Lung (tissue), 12 donors: Measurements from ENCODE around the gene PROC. TPM values are rescaled to one million over a fixed set of nuclear protein-coding genes. Genes with fewer than 3 reads are reported as not detected.

ENCODE experiments used
- ATAC-seq: fragments of 200-7000 bp; cut with Tn5 transposase; one replicate; pipeline ENCODE4 v1.9.1; 2020; ENCODE audit warnings: moderate number of reproducible peaks; ENCODE audit not compliant: insufficient read depth, low FRiP score
- DNase-seq, 3 donors: peaks; one replicate each; pipeline ENCODE4 v3.0.0-alpha.2; 2013 to 2017
- H3K27ac ChIP-seq, 2 donors: one replicate each; pipeline ENCODE4 v1.5.1; 2013; ENCODE audit warnings: mild to moderate bottlenecking in 2 of 2, moderate library complexity in 2 of 2, control low read depth in 1 of 2, inconsistent platforms in 1 of 2, low read depth in 1 of 2, low read length in 1 of 2
- H3K27me3 ChIP-seq, 3 donors: one replicate each; pipeline ENCODE4 v1.5.1; 2013; ENCODE audit warnings: low read length in 2 of 3; ENCODE audit not compliant: control insufficient read depth in 3 of 3, insufficient read depth in 3 of 3
- H3K36me3 ChIP-seq, 4 donors: one replicate each; pipeline ENCODE4 v1.5.1; 2013; ENCODE audit warnings: low read length in 4 of 4, mild to moderate bottlenecking in 1 of 4, moderate library complexity in 1 of 4; ENCODE audit not compliant: control insufficient read depth in 4 of 4, insufficient read depth in 4 of 4
- H3K4me1 ChIP-seq, 5 donors: one replicate each; pipeline ENCODE4 v1.5.1; 2013; ENCODE audit warnings: low read length in 5 of 5, mild to moderate bottlenecking in 2 of 5, moderate library complexity in 1 of 5; ENCODE audit not compliant: control insufficient read depth in 5 of 5, insufficient read depth in 5 of 5
- H3K4me3 ChIP-seq: one replicate; pipeline ENCODE4 v1.5.1; 2013; ENCODE audit warnings: mild to moderate bottlenecking, control low read depth, moderate library complexity
- H3K9ac ChIP-seq, 2 donors: one replicate each; pipeline ENCODE4 v1.5.1; 2013; ENCODE audit warnings: low read length in 2 of 2, control low read depth in 1 of 2; ENCODE audit not compliant: insufficient read depth in 1 of 2
- H3K9me3 ChIP-seq, 4 donors: one replicate each; pipeline ENCODE4 v1.5.1; 2013; ENCODE audit warnings: low read length in 3 of 4, mild to moderate bottlenecking in 1 of 4, moderate library complexity in 1 of 4; ENCODE audit not compliant: control insufficient read depth in 4 of 4, insufficient read depth in 3 of 4
- WGBS, 2 donors: extraction: QIAGEN DNeasy Blood & Tissue Kit; methylation state at CpG; one replicate each; pipeline ENCODE4 v1.1.7; 2013; 5-methylcytosine and 5-hydroxymethylcytosine counted together
- polyA plus RNA-seq, 2 donors: library from polyadenylated mRNA; stranded (reverse); fragments of 200-250 nt; gene quantifications; one replicate each; pipeline ENCODE4 v1.2.1, GENCODE V29; 2013
- total RNA-seq, 2 donors: library from RNA; depleted of rRNA in 1 of 2; stranded (reverse); fragments of >200 nt in 1 of 2; gene quantifications; one replicate each; pipeline ENCODE4 v1.2.1, GENCODE V29; 2014 to 2021
- TF ChIP-seq, protein P1 (sequence below): IDR thresholded peaks from 2 replicates; pipeline ENCODE4 v1.5.1; 2012; ENCODE audit warnings: mild to moderate bottlenecking; ENCODE audit errors: control extremely low read depth, extremely low read depth
- donor health status: control.
- donor health status: control.
- donor health status: Bipolar disorder and iron deficiency.
- donor health status: healthy.
- donor health status: DM: yes; HTN: yes; CAD: no.

The PROC gene
- total and polyA plus RNA-seq, 4 donors, result 0.10 to 0.37 (median 0.22) TPM; not detected in 1

DNA sequence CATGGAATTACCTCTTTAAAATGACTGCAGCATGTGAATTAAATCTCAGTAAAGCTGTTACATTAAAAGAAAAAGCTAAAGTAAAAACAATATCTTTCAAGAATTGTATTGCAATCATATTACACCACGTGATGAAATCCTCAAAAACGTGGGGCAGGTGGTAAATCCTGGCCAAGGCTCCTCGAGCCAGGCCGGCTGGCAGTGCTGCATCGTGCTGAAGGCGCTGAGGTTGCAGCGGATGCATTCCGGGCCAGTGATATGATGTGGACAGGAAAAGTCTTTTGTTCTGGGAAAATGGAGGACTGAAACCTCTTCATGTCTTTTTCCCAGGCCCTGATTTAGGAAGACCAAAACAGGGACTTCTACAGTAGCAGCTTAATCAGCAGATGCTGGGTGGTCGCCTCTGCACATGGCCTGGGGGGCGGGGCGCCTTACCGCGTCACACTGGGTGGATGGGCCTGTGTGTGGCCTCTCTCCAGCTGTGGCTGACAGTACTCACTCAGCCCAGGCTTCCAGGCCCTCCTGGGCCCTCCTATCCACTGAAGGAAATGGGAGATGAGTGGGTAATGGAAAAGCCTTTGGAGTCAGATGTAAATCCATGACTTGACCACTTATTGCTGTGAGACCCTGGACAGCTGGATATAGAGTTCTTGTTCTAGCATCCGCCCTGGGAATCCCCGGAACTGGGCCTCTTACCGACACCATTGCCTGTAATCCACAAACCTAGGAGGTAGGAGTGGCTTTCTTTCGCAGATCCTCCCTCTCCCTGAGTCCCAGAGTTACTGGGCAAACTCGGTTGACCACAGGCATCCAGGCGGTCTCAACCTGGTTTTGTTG, 45.1 kb downstream of the PROC start:
- TF ChIP-seq, protein P1, sequence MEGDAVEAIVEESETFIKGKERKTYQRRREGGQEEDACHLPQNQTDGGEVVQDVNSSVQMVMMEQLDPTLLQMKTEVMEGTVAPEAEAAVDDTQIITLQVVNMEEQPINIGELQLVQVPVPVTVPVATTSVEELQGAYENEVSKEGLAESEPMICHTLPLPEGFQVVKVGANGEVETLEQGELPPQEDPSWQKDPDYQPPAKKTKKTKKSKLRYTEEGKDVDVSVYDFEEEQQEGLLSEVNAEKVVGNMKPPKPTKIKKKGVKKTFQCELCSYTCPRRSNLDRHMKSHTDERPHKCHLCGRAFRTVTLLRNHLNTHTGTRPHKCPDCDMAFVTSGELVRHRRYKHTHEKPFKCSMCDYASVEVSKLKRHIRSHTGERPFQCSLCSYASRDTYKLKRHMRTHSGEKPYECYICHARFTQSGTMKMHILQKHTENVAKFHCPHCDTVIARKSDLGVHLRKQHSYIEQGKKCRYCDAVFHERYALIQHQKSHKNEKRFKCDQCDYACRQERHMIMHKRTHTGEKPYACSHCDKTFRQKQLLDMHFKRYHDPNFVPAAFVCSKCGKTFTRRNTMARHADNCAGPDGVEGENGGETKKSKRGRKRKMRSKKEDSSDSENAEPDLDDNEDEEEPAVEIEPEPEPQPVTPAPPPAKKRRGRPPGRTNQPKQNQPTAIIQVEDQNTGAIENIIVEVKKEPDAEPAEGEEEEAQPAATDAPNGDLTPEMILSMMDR, result no peak
- no peaks in the 10 kb centered on the region for H3K9me3 ChIP-seq
- H3K27ac ChIP-seq, result no peak overlapping the region
- H3K36me3 ChIP-seq, result peaks cover 0 to 5% (median 0%) of the 10 kb centered on the region in 4 donors
- H3K4me1 ChIP-seq, result peaks cover 0 to 6% (median 0%) of the 10 kb centered on the region in 5 donors
- H3K27me3 ChIP-seq, result no peaks in the 10 kb centered on the region
- ATAC-seq (no peak), DNase-seq (peak; percentile 66 to 79 (median 66))
- H3K9ac ChIP-seq, result no peak overlapping the region
- 86% methylated on average over 19 of the region's 19 CpGs for WGBS, 2 donors
- H3K4me3 ChIP-seq, result no peak overlapping the region

DNA sequence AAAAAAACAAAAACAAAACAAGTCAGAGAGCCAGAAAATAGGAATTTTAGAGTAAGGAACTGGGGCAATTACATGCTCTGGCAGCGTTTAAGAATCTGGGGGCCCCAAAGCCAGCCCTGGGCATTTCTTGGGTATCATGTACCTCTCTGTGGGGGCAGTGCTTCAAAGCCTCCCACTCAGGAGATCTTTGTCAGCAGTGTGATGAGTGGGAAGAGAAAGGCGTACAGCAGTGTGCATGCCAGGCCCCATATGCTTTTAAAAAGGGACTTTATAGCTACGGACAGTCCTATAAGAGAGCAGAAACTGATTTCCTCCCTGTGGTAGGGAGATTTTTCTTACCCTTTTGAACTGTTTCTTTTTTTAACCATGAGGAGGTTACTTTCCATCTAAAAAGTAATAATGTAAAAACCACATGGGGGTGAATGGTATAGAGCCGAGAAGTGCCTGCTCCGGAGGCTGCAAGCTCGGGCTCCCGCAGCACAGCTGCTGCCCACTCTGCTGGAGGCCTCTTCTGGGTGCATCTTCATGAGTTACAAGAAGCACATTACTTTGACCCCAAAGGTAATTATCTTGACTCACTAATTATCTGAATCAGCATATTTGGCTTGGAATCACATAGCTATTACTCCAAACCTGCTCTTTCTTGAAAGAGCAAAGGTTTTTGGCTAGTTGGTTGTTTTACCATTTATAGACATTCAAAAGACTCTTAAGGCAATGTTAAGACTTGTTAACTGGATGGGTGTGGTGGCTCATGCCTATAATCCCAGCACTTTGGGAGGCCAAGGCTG, 46.4 kb downstream of the PROC start:
- peaks cover 0 to 6% (median 0%) of the 10 kb centered on the region in 5 donors for H3K4me1 ChIP-seq
- no peak for DNase-seq
- no peak overlapping the region for H3K27ac ChIP-seq
- H3K9me3 ChIP-seq, result peaks cover 0 to 2% (median 0%) of the 10 kb centered on the region in 4 donors
- no peak for ATAC-seq
- TF ChIP-seq, protein P1, result no peak
- 93 to 99% methylated on average over 7 of the region's 7 CpGs for WGBS, 2 donors
- peaks cover 0 to 10% (median 0%) of the 10 kb centered on the region in 4 donors for H3K36me3 ChIP-seq
- H3K4me3 ChIP-seq, result no peak overlapping the region
- no peak overlapping the region for H3K9ac ChIP-seq
- H3K27me3 ChIP-seq, result no peaks in the 10 kb centered on the region

DNA sequence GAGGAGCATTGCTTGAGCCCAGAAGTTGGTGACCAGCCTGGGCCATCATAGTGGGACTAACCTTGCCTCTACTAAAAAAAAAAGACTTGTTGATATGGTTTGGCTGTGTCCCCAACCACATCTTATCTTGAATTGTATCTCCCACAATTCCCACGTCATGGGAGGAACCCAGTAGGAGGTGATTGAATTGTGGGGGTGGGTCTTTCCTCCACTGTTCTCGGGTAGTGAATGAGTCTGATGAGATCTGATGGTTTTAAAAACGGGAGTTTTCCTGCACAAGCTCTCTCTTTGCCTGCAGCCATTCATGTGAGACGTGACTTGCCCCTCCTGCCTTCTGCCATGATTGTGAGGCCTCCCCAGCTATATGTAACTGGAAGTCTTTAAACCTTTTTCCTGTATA, 47.0 kb downstream of the PROC start:
- no peak for DNase-seq
- H3K9me3 ChIP-seq, result peaks cover 0 to 2% (median 0%) of the 10 kb centered on the region in 4 donors
- H3K27ac ChIP-seq, result no peak overlapping the region
- ATAC-seq, result no peak
- no peak overlapping the region for H3K9ac ChIP-seq
- WGBS, 2 donors, result 74 to 82% methylated on average over 4 of the region's 4 CpGs
- peaks cover 0 to 6% (median 0%) of the 10 kb centered on the region in 5 donors for H3K4me1 ChIP-seq
- TF ChIP-seq, protein P1, result no peak
- no peak overlapping the region for H3K4me3 ChIP-seq
- no peaks in the 10 kb centered on the region for H3K27me3 ChIP-seq
- H3K36me3 ChIP-seq, result peaks cover 0 to 11% (median 0%) of the 10 kb centered on the region in 4 donors
